Skeletal muscle tissue (tissue), 4 donors: ENCODE results near the gene FBLN1. TPM values are rescaled to one million over a fixed set of nuclear protein-coding genes. Genes with fewer than 3 reads are reported as not detected.
A peak's percentile ranks its signal among the peaks of the same experiment; 100 is the strongest.

Experiments
- H3K27ac ChIP-seq: one replicate; pipeline ENCODE4 v1.7.0; 2013; ENCODE audit warnings: mild to moderate bottlenecking, low read depth, low read length, inconsistent platforms
- H3K27me3 ChIP-seq, 3 donors: one replicate each; pipeline ENCODE4 v1.7.0; 2013; ENCODE audit warnings: low read length in 3 of 3; ENCODE audit not compliant: control insufficient read depth in 3 of 3, insufficient read depth in 3 of 3
- H3K36me3 ChIP-seq, 3 donors: one replicate each; pipeline ENCODE4 v1.7.0; 2013; ENCODE audit warnings: low read length in 3 of 3; ENCODE audit not compliant: control insufficient read depth in 3 of 3, insufficient read depth in 3 of 3
- H3K4me1 ChIP-seq, 3 donors: one replicate each; pipeline ENCODE4 v1.7.0; 2013; ENCODE audit warnings: low read length in 3 of 3, mild to moderate bottlenecking in 3 of 3; ENCODE audit not compliant: control insufficient read depth in 3 of 3, insufficient read depth in 3 of 3
- H3K4me3 ChIP-seq, 3 donors: one replicate each; pipeline ENCODE4 v1.7.0; 2013; ENCODE audit warnings: low read length in 3 of 3
- H3K9ac ChIP-seq, 3 donors: one replicate each; pipeline ENCODE4 v1.7.0; 2013; ENCODE audit warnings: low read length in 3 of 3, mild to moderate bottlenecking in 3 of 3, moderate library complexity in 2 of 3, low read depth in 1 of 3
- H3K9me3 ChIP-seq, 3 donors: one replicate each; pipeline ENCODE4 v1.7.0; 2013; ENCODE audit warnings: low read length in 3 of 3; ENCODE audit not compliant: control insufficient read depth in 3 of 3
- total RNA-seq: library from RNA; depleted of rRNA; stranded (reverse); fragments of >200 nt; gene quantifications from one replicate; pipeline ENCODE4 v1.2.3, GENCODE V29; 2014
- donor health status: Osteomylitis.

Gene FBLN1, protein sequence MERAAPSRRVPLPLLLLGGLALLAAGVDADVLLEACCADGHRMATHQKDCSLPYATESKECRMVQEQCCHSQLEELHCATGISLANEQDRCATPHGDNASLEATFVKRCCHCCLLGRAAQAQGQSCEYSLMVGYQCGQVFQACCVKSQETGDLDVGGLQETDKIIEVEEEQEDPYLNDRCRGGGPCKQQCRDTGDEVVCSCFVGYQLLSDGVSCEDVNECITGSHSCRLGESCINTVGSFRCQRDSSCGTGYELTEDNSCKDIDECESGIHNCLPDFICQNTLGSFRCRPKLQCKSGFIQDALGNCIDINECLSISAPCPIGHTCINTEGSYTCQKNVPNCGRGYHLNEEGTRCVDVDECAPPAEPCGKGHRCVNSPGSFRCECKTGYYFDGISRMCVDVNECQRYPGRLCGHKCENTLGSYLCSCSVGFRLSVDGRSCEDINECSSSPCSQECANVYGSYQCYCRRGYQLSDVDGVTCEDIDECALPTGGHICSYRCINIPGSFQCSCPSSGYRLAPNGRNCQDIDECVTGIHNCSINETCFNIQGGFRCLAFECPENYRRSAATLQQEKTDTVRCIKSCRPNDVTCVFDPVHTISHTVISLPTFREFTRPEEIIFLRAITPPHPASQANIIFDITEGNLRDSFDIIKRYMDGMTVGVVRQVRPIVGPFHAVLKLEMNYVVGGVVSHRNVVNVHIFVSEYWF
- 105 TPM for total RNA-seq

GRCh38 chr22:45502215-45503049, at the start of gene FBLN1:
Gene FBLN1 (plus strand): TSS chr22:45502883. CDS start chr22:45502986, 103 bp downstream.
- H3K27ac ChIP-seq = peak within 1 kb of the TSS; percentile 18
- H3K9ac ChIP-seq = peak within 1 kb of the TSS; percentile 33 to 54 (median 38)
- peaks cover 8 to 26% (median 25%) of the 10 kb centered on the region in 3 donors for H3K27me3 ChIP-seq
- no peaks in the 10 kb centered on the region for H3K9me3 ChIP-seq
- H3K4me3 ChIP-seq = peak within 1 kb of the TSS; percentile 62 to 78 (median 67)
- H3K36me3 ChIP-seq = no peaks in the 10 kb centered on the region
- peaks cover 0 to 18% (median 11%) of the 10 kb centered on the region in 3 donors for H3K4me1 ChIP-seq

- H3K27me3 ChIP-seq = peaks cover 0 to 17% (median 0%) of the 10 kb centered on the region in 3 donors
- no peaks in the 10 kb centered on the region for H3K36me3 ChIP-seq
- no peak overlapping the region for H3K27ac ChIP-seq
- peaks cover 3 to 9% (median 7%) of the 10 kb centered on the region in 3 donors for H3K4me1 ChIP-seq
- no peaks in the 10 kb centered on the region for H3K9me3 ChIP-seq
- H3K9ac ChIP-seq = no peak overlapping the region
- no peak overlapping the region for H3K4me3 ChIP-seq
Observed at GRCh38 chr22:45453764-45454163, 48.9 kb upstream of the FBLN1 start.

- peaks cover 0 to 17% (median 0%) of the 10 kb centered on the region in 3 donors for H3K27me3 ChIP-seq
- H3K4me3 ChIP-seq = no peak overlapping the region
- no peaks in the 10 kb centered on the region for H3K9me3 ChIP-seq
- H3K9ac ChIP-seq = no peak overlapping the region
- H3K36me3 ChIP-seq = no peaks in the 10 kb centered on the region
- H3K27ac ChIP-seq = no peak overlapping the region
- H3K4me1 ChIP-seq = peaks cover 3 to 9% (median 7%) of the 10 kb centered on the region in 3 donors
Observed at GRCh38 chr22:45454275-45454674, 48.4 kb upstream of the FBLN1 start.

GRCh38 chr22:45455212-45455611, 47.5 kb upstream of the FBLN1 start:
- no peak overlapping the region for H3K4me3 ChIP-seq
- no peak overlapping the region for H3K27ac ChIP-seq
- H3K4me1 ChIP-seq = peaks cover 3 to 9% (median 7%) of the 10 kb centered on the region in 3 donors
- H3K36me3 ChIP-seq = no peaks in the 10 kb centered on the region
- no peak overlapping the region for H3K9ac ChIP-seq
- no peaks in the 10 kb centered on the region for H3K9me3 ChIP-seq
- H3K27me3 ChIP-seq = peaks cover 0 to 17% (median 3%) of the 10 kb centered on the region in 3 donors

DNA sequence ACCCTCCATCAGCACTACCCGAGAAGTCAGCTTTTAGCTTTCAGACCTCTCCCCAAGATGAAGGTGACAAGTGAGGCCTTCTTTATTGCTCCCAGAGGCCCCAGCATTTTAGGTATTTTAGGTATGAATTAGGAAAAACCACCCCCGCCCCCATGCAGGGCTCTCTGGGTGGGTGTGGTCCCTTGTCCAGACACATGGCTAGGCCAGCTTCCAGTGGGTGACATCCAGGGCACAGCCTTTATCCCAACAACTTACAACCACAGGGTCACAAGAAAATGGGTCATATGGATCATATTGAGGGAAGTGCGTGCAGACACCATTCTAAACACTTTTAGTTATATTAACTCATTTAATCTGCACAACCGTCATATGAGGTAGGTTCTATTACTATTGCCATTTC, 47.1 kb upstream of the FBLN1 start:
- Histone ChIP-seq H3K27ac (no peak overlapping the region), H3K4me3 (no peak overlapping the region), H3K9me3 (no peaks in the 10 kb centered on the region), H3K36me3 (no peaks in the 10 kb centered on the region), H3K9ac (no peak overlapping the region), H3K4me1 (peaks cover 3 to 9% (median 4%) of the 10 kb centered on the region in 3 donors), H3K27me3 (peaks cover 0 to 17% (median 3%) of the 10 kb centered on the region in 3 donors)

GRCh38 chr22:45456811-45457210, 45.9 kb upstream of the FBLN1 start:
- Histone ChIP-seq H3K36me3 (no peaks in the 10 kb centered on the region), H3K27ac (no peak overlapping the region), H3K9ac (no peak overlapping the region), H3K27me3 (peaks cover 0 to 17% (median 3%) of the 10 kb centered on the region in 3 donors), H3K9me3 (no peaks in the 10 kb centered on the region), H3K4me1 (peaks cover 3 to 7% (median 4%) of the 10 kb centered on the region in 3 donors), H3K4me3 (no peak overlapping the region)

- Histone ChIP-seq H3K4me3 (no peak overlapping the region), H3K9me3 (no peaks in the 10 kb centered on the region), H3K27ac (no peak overlapping the region)
Observed at GRCh38 chr22:45458532-45458931, 44.2 kb upstream of the FBLN1 start.

DNA sequence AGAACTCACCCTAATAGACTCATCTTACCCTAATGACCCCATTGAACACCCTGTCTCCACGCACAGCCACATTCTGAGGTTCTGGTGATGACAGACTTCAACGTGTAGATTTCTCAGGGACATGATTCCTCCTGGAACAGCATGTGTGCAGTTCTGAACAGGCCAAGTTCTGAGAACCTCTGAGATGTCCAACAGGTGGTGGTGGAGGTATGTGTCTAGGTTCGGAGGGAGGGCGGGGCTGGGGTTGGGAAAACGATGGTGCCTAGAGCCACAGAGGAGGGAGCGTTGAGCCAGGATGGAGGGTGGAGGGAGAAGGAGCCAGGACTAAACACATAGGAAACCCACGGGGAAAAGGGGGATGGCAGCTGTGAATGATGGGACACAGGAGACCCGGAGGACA, 43.4 kb upstream of the FBLN1 start:
- H3K27ac ChIP-seq = no peak overlapping the region
- H3K4me1 ChIP-seq = no peaks in the 10 kb centered on the region
- peaks cover 0 to 10% (median 3%) of the 10 kb centered on the region in 3 donors for H3K27me3 ChIP-seq
- H3K9ac ChIP-seq = no peak overlapping the region
- H3K4me3 ChIP-seq = no peak overlapping the region
- no peaks in the 10 kb centered on the region for H3K9me3 ChIP-seq
- H3K36me3 ChIP-seq = no peaks in the 10 kb centered on the region

More at GRCh38 chr22:45458532-45458931, 44.2 kb upstream of the FBLN1 start:
- H3K27me3 ChIP-seq = peaks cover 0 to 10% (median 3%) of the 10 kb centered on the region in 3 donors
- H3K9ac ChIP-seq = no peak overlapping the region
- no peaks in the 10 kb centered on the region for H3K4me1 ChIP-seq
- H3K36me3 ChIP-seq = no peaks in the 10 kb centered on the region

DNA sequence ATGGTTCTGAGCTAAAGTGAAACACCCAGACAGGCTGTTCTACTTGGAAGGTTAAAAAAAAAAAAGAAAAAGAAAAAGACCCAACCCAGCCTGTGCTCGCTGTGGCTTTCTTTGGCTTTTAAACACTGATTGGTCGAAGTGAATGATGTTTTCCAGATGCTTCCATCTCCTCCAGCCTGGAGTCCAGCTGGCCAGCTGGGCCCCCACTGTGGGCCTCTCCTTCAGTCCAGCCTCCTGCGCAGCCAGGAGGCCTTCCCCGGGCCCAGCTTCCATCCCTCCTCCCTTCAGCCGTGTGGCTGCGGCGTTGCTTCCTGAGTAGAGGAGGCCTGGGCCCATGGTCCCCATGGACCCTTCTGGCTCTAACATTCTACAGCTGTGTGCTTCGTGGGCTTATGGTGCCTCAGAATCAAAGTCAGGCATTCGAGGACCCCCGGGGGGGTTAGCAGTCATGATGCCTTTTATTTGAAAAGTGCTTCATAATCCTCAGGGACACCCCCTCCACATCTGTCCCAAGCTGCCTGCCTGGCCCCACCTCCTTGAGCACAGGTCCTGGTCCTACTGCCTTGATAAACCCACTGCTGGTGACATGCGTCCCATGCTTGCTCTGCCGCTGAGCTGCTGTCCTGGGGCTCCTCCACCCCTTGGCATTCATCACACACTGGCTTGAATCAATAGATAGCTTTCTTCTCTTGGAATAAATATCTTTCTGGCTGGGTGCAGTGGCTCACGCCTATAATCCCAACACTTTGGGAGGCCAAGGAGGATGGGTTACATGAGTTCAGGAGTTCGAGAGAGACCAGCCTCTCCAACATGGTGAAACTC, 42.2 kb upstream of the FBLN1 start:
- Histone ChIP-seq H3K36me3 (no peaks in the 10 kb centered on the region), H3K9me3 (no peaks in the 10 kb centered on the region), H3K27ac (no peak overlapping the region), H3K4me1 (no peaks in the 10 kb centered on the region), H3K9ac (no peak overlapping the region), H3K27me3 (peaks cover 0 to 10% (median 3%) of the 10 kb centered on the region in 3 donors), H3K4me3 (no peak overlapping the region)
